Measurements from ENCODE around the gene PMVK. TPM values are rescaled to one million over a fixed set of nuclear protein-coding genes. Genes with fewer than 3 reads are reported as not detected.

PMVK gene
- total RNA-seq, 1 experiment from 2014 or later = 24.0 TPM

GRCh38 chr1:154876842-154877369 is 59.6 kb downstream of the PMVK start:
- ATAC-seq (no peak), DNase-seq (ENCODE audit: low read depth, low spot score) (no peak)
- intact Hi-C loops (cut with micrococcal nuclease) = loop anchor here (5.0 kb wide), 2 partner anchors 110 to 395 kb away; no protein-coding TSS in a partner anchor
- peaks cover 0 to 18% of the 10 kb centered on the region in 2 experiments; a peak in 3 of 4 replicates for H3K4me1 ChIP-seq (ENCODE audit: control insufficient read depth in 1 of 2, insufficient read depth in 2 of 2, low read length in 2 of 2)
- TF ChIP-seq ZBTB33 (IDR thresholded peaks at IDR 0.05; ENCODE audit: extremely low read depth, insufficient replicate concordance, low read length) (no peak), MAX (IDR thresholded peaks at IDR 0.05) (no peak), EZH2 (IDR thresholded peaks at IDR 0.05) (no peak), FOSL1 (IDR thresholded peaks at IDR 0.05; ENCODE audit: low read depth) (no peak), RAD21 (IDR thresholded peaks at IDR 0.05; ENCODE audit: low read depth) (no peak)
- H3K27me3 ChIP-seq (ENCODE audit: insufficient read depth, low read length) = no peaks in the 10 kb centered on the region
- no peaks in the 10 kb centered on the region for H4K20me1 ChIP-seq (ENCODE audit: insufficient read depth)
- no peak overlapping the region for H3K4me3 ChIP-seq (replicated peaks in 1 of 2; ENCODE audit: low read depth in 1 of 2, low read length in 2 of 2)
- ChIA-PET POLR2A (no interaction called here), CTCF (no interaction called here), RAD21 (ENCODE audit: low non-redundant PET in 1 of 2, low total read pairs in 2 of 2, uncharacterized antibody in 2 of 2, unreplicated experiment in 2 of 2) (no interaction called here)
- no TSS peak for BruUV-seq (replicated peaks)
- no peak overlapping the region for H2AFZ ChIP-seq (ENCODE audit: low read depth, low read length, poor library complexity, severe bottlenecking)
- H3K9me2 ChIP-seq (ENCODE audit: insufficient read depth) = no peaks in the 10 kb centered on the region
- no peak overlapping the region for H3K9ac ChIP-seq (ENCODE audit: low read length)
- H3K27ac ChIP-seq (ENCODE audit: low read depth, low read length) = no peak overlapping the region
- H3K4me2 ChIP-seq (ENCODE audit: low read length) = no peak overlapping the region
- H3K79me2 ChIP-seq (ENCODE audit: insufficient read depth, low read length) = no peaks in the 10 kb centered on the region
- H3K9me3 ChIP-seq (ENCODE audit: control insufficient read depth in 1 of 2, insufficient read depth in 1 of 2, low read depth in 1 of 2, low read length in 2 of 2) = no peaks in the 10 kb centered on the region
- H3K36me3 ChIP-seq (ENCODE audit: control insufficient read depth in 1 of 2, insufficient read depth in 2 of 2, low read length in 2 of 2) = no peaks in the 10 kb centered on the region

Small RNA genes within 50 kb of the gene (microRNA-seq; reads per million reads assigned to microRNA genes)
- not detected for gene MIR4258 (ENCODE audit: borderline number of aligned reads)

Other genes with a start within 250 kb of the PMVK start
- 1.1 TPM for gene KCNN3, start 66.4 kb downstream of the PMVK start, total RNA-seq (2021; ENCODE audit: unreplicated experiment)
- gene PBXIP1, start 19.4 kb upstream of the PMVK start, total RNA-seq (2021; ENCODE audit: unreplicated experiment) = 12.6 TPM
- 37.2 TPM for gene PYGO2, start 25.1 kb upstream of the PMVK start, total RNA-seq (2021; ENCODE audit: unreplicated experiment)
- 148 TPM for gene SHC1, start 34.0 kb upstream of the PMVK start, total RNA-seq (2021; ENCODE audit: unreplicated experiment)
- 229 TPM for gene CKS1B, start 38.0 kb upstream of the PMVK start, total RNA-seq (2021; ENCODE audit: unreplicated experiment)
- 58.4 TPM for gene FLAD1, start 46.6 kb upstream of the PMVK start, total RNA-seq (2021; ENCODE audit: unreplicated experiment)
- 0.42 TPM for gene LENEP, start 56.9 kb upstream of the PMVK start, total RNA-seq (2021; ENCODE audit: unreplicated experiment)
- gene ZBTB7B, start 66.1 kb upstream of the PMVK start, total RNA-seq (2021; ENCODE audit: unreplicated experiment) = 57.0 TPM
- gene DCST2, start 97.1 kb upstream of the PMVK start, total RNA-seq (2021; ENCODE audit: unreplicated experiment) = 2.0 TPM
- gene DCST1, start 97.1 kb upstream of the PMVK start, total RNA-seq (2021; ENCODE audit: unreplicated experiment) = 0.32 TPM
- 149 TPM for gene ADAM15, start 114.6 kb upstream of the PMVK start, total RNA-seq (2021; ENCODE audit: unreplicated experiment)
- 9.8 TPM for gene EFNA4, start 127.0 kb upstream of the PMVK start, total RNA-seq (2021; ENCODE audit: unreplicated experiment)
- gene EFNA3, start 142.1 kb upstream of the PMVK start, total RNA-seq (2021; ENCODE audit: unreplicated experiment) = 20.4 TPM
- 19.7 TPM for gene EFNA1, start 191.2 kb upstream of the PMVK start, total RNA-seq (2021; ENCODE audit: unreplicated experiment)
- 49.9 TPM for gene SLC50A1, start 199.1 kb upstream of the PMVK start, total RNA-seq (2021; ENCODE audit: unreplicated experiment)
- 113 TPM for gene DPM3, start 203.8 kb upstream of the PMVK start, total RNA-seq (2021; ENCODE audit: unreplicated experiment)
- 143 TPM for gene KRTCAP2, start 236.6 kb upstream of the PMVK start, total RNA-seq (2021; ENCODE audit: unreplicated experiment)
- gene TRIM46, start 237.1 kb upstream of the PMVK start, total RNA-seq (2021; ENCODE audit: unreplicated experiment) = 3.8 TPM

All from HCT116 (cell line).